Stimulated activated CD4-positive, alpha-beta T cell treated with anti-CD3 and anti-CD28 coated beads, TNF-alpha, amount 100 ng/mL, for 24 hours (primary cell): ENCODE measurements around the gene MAJIN.

Source experiments
- DNase-seq, 3 experiments: peaks; one replicate each; pipeline ENCODE4 v3.0.0-alpha.2; 2020; ENCODE audit warnings: low read depth in 3 of 3

MAJIN gene

DNA sequence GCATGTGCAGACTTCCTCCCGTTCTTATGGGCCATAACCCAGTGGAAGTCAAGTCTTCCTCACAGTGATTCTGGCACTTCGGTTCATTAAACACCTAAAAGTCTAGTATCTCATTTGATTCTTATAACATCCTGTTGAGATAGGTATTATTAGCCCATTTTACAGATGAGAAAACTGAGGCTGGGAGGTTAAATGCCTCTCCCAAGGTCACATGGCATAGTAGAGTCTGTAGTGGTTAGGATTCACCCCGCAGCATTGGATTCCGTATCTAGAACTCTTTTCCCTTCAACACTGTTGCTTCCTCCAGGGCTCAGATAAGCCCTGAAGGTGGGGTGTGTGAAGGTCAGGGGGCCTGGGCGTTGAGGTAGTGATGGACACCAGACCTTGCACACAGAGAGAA, 39.6 kb downstream of the MAJIN start:
- DNase-seq: no peak

GRCh38 chr11:64931290-64931689, 40.6 kb downstream of the MAJIN start:
- no peak for DNase-seq

DNA sequence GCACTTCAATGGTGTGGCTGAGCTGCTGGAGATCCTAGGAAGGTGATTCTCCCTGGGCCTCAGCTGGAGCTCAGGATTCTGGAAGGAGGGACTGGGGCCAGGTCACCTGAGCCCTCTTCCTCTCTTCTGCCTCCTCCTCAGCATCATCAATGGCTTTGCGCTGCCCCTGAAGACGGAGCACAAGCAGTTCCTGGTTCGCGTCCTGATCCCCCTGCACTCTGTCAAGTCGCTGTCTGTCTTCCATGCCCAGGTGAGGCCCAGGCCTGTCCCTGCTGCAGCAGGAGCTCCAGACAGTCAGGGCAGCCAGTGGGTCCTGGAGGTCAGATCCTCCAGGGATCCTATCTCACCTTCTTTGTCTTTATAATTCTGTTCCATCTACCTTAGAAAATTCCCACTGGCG, 41.6 kb downstream of the MAJIN start:
- no peak for DNase-seq

GRCh38 chr11:64929625-64930024, 42.3 kb downstream of the MAJIN start:
- no peak for DNase-seq

DNA sequence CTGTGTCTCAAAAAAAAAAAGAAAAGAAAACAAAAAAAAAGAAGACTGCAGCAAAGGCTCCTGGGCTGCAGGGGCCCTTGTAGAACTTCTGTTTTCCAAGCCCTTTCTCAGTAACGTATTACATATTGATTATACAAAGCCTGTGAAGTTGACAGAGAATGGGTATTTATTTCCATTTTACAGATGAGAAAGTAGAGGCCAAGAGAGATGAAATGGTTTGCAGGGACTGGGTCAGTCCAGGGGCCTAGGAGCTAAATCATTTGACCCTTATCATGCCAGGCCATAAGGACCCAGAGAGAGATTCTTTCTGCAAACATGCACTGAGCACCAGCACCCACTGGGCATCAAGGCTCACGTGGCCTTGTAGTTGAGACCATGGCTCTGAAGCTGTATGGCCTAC, 43.0 kb downstream of the MAJIN start:
- DNase-seq: no peak

- no peak for DNase-seq
Observed at GRCh38 chr11:64926689-64927088, 45.2 kb downstream of the MAJIN start.

DNA sequence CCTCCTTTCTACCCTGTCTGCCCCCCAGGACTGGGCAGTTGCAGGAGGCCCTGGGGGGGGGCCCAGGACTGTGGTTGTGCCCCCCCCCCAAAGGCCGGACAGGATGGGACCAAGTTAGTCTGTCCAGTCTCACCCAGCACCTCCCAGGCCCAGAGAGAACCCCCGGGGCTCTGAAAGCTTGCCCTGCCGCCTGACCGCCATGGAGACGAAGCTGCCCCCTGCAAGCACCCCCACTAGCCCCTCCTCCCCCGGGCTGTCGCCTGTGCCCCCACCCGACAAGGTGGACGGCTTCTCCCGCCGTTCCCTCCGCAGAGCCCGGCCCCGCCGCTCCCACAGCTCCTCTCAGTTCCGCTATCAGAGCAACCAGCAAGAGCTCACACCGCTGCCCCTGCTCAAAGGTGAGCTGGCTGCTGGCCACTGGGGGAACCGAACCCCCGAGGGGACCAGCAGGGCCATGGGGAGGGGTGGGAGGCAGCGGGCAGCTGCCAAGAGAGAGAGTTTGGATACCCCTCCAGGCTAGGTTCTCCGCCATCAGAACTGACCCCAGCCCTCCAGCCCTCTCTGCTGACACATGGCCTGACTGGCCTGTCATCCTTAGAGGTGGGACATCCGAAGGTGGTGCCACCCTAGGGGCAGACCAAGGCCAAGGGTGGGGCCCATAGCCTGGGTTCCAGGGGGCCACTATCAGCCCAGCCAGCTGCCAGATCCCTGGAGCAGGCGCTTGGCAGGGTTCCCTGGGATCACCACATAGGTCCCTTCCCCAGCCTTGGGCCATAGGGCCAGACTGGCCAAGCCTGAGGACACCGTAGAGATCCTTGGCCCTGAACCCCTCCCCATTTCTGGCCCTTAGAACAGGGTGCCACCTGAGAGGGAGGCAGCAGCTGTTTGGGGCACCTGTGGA, 46.1 kb downstream of the MAJIN start:
- no peak for DNase-seq

DNA sequence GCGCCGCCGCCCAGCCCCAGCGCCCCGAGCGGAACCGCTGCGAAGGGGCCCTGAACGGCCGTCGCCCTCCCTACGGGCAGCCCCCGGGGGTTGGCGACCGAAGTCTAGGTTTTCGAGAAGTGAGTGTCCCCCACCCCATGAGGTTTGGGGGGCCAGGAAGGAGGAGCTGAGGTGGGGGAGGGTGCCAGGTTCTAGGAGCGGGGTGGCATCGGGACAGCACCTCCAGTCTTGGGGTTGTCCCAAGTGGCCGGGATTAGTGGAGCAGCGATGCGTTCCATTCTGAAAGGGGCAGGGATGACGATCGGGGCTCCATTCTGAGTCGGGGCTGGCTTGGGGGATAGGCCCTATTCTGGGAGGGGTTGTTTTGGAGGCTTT, 47.0 kb downstream of the MAJIN start:
- DNase-seq: peak in 1 of 3 experiments; percentile 11

DNA sequence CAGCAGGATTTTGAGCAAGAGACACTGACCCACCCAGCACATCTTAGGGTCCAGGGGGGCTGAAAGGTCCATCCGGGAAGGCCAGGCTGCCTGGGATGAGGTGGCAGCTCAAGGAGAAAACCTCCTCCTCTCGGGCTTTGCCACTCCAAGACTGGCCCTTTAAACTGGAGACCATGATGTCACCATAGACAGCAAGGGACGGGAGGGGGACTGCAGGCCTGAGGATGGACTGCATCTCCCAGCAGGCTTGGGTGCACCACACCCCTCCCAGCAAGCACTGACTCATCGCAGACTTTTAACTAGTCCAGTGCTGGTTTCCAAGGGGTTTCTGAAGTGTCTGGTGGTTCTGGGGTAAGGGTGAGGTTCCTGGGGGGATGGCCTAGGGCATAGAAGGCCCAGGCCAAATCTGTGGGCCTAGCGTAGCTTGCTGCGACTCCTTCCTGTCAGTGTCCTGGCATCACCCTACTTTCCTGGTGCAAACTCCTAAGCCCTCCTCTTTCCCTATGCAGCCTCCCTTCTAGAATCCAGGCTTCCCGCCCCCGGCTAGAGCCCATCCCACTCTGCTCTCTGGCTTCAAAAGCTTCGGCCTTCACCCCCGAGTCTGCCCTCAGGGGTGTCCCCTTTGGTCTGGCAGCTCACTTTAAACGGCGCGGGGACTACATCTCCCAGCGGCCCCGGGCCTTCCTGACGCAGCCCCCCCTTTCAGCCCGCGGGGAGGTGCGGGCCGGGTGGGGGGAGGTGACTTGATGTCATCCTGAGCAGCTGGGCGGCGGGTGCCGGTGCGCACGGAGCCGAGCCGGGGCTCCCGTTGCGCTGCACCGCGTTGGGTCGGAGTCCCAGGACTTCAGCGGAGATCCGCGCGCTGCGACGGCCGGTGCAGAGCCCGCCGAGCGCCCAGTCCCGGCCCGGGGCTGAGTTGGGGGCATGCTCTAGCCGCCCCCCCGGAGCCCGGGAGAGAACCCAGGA, 47.7 kb downstream of the MAJIN start, which contains the start of gene PPP2R5B:
Gene PPP2R5B (plus strand): TSS at position 746 of the 966 bp plus-strand sequence. CDS start 1,046 bp downstream, outside the sequence.
- peak; percentile 82 to 87 (median 83) for DNase-seq

DNA sequence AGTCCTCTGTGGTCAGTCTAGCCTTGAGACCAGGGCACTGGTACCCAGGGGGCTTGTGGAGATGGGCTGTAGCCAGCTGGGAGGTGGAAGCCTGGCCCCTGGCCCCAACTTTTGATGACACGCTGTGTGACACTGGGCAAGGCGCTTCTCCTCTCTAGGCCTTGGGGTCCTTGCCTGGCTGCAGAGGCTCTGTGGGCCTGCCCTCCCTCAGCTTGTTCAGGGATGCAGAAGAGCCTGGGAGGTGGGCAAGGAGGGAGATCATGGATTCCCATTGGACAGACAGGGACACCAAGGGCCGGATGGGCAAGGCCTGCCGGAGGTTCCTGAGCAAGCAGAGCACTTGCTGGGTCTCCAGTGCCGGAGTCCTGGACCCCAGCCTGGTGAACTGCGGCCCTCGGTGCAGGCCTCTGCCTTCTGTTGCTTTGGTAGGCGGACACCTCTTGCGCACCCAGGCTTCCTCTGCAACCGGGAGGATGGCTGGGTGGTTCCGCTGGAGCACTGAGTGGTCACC, 48.7 kb downstream of the MAJIN start:
- DNase-seq: no peak

- DNase-seq: no peak
Observed at GRCh38 chr11:64921384-64921783, 50.5 kb downstream of the MAJIN start.

GRCh38 chr11:64920124-64920523, 51.8 kb downstream of the MAJIN start:
- DNase-seq: no peak

- no peak for DNase-seq
Observed at GRCh38 chr11:64919627-64920026, 52.3 kb downstream of the MAJIN start.

GRCh38 chr11:64918017-64918416, 53.9 kb downstream of the MAJIN start:
- DNase-seq: no peak

DNA sequence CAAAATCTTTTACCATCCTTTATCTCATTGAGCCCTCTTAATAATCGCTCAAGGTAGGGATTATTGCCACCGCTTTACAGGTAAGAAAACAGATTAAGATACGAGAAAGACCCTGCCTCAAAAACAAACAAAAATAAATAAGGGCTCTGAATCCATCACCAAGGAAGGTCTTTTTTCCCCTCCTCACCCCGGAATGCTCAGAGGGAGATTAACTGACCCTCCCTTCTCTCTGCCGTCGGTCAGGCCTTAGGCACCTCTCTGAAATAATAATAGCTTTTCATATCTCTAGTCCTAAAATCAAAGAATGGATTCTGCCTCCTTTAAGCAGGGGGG, 54.3 kb downstream of the MAJIN start:
- no peak for DNase-seq

DNA sequence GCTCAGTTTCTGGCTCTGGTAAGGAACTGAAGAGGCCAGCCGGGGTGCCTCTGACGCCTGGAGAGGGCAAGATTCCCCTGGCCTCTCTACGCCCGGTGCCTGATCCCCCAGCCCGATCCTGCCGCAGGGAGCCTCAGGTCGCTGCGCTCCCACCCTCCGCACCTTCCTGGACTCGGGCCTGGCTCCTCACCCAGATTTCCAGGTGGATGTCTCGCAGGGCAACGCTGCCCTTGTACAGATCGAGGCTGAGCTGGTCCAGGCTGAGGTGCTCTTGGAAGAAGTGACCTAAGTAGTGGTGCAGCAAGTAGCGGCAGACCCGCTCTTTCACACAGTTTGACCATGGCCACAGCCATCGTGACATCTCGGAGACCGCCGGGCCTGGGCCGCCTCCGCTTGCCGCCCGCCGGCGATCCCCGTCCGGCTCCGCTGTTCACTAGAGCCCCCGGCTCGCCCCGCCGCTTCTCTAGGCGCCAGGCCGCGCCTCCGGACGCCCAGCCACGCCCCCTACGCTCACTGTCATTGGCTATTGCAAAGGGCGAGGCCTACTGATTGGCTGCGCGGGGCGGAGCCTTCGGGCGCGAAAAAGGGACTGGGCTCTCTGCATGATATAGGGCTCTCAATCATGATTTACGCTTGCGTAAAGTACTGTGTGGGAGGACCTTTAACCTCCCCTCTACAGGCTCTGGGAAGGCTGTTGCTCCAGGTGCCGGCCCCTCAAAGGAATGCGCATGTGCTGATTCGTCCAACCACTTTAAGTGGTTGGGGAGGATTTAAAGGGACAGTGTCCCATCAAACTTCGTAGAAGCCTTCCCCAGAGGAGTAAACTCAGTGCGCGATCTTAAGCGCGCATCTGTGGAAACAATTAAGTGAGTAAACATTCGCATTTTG, 54.9 kb downstream of the MAJIN start, which contains the start of gene ATG2A:
Gene ATG2A (minus strand): TSS at position 435 of the 888 bp plus-strand sequence. CDS start 74 bp downstream, at position 361.
- DNase-seq: peak; percentile 97 to 99 (median 97)

DNA sequence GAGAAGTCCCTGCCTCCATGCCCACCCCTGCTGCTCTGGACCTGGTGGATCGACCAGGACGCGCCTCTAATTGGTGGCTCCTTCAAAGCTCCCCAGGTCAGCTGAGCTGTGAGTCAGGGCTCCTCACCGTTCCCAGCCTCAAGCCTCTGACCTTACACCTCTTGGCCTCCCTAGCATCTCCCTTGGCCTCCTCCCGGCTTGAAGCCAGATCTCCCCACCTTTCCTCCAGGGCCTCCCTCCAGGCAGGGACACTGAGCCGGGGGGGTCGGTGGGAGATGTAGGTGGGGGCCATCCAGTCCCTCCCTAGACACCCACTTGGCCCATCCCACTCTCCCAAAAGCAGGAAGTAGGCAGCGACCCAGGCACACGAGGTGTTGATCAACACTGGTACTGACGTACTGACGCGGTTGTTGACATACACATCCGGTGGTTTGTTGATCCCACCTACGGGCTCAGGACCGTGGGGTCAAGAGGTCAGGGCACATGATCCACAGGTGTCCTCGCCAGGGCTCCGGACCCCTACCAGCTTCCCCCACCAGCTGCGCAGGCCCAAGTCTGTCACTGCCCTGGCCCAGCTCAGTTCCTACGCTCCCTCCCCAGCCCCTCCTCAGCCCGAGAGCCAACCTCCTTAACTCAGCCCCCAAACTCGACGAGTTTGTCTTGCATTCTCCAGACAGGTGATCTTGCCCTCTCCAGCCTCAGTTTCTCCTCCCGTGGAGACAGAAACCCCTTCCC, 55.7 kb downstream of the MAJIN start:
- peak in 1 of 3 experiments; percentile 14 for DNase-seq

DNA sequence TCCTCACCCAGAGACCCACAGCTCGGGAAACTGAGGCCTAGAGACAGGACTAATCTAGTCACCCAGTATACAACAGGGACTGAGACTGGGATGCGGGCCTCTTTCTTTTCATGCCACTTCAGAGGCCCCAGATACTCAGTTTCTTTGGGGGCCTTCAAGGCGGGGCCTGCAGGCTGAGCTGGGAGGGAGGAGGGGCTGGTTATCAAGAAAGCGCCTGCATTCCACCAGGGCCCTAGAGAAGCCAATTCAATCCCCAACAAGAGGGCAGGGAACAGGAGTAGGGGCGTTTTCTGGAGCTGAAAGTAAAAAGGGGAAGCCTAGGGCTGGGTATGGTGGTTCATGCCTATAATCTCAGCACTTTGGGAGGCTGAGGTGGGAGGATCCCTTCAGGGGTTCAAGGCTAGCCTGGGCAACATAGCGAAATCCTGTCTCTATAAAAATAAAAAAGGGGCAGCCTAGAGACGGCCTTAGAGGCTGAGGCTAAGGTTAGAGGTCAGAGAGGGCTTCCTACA, 56.5 kb downstream of the MAJIN start:
- no peak for DNase-seq

GRCh38 chr11:64914123-64914522, 57.8 kb downstream of the MAJIN start:
- no peak for DNase-seq

DNA sequence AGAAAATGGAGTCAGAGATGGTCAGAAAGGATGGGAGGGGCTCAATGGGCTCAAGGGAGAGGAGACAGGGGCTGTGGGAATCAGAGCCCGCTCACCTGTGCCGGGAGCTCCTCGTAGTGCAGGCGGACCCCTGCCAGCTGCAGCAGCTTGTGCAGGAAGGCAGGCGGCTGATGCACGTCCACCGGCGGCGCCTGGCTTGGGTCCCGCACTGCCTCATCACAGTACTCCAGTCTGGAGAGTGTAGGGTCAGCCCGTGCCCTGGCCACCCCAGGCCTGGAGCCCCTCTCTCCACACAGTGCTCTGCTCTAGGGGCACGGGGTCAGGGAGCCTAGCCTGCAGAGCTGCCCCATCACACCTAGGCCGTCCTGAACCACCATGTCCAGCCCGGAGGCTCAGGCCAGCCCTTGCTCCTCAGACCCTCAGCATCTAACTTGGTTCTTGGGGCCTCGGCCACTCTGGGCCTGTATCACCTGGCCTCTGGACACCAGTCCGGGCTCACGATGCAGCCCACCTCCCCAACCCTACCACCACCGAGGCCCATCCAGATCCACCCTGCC, 58.7 kb downstream of the MAJIN start:
- no peak for DNase-seq
